Measurements from ENCODE around the gene TMED8. TPM values are rescaled to one million over a fixed set of nuclear protein-coding genes. Genes with fewer than 3 reads are reported as not detected.
"Not testable (repeated sequence)": the region's sequence is repeated elsewhere in the genome, so short reads cannot be mapped to it uniquely, and the experiment has no call there.

Gene TMED8, protein sequence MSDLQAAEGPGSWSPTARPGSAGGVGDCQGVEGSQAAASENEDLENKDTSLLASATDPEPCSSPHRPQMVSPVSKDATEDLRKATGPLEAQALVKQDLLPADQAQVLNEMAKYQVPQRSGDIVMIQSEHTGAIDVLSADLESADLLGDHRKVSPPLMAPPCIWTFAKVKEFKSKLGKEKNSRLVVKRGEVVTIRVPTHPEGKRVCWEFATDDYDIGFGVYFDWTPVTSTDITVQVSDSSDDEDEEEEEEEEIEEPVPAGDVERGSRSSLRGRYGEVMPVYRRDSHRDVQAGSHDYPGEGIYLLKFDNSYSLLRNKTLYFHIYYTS
- total RNA-seq: 8.0 TPM

DNA sequence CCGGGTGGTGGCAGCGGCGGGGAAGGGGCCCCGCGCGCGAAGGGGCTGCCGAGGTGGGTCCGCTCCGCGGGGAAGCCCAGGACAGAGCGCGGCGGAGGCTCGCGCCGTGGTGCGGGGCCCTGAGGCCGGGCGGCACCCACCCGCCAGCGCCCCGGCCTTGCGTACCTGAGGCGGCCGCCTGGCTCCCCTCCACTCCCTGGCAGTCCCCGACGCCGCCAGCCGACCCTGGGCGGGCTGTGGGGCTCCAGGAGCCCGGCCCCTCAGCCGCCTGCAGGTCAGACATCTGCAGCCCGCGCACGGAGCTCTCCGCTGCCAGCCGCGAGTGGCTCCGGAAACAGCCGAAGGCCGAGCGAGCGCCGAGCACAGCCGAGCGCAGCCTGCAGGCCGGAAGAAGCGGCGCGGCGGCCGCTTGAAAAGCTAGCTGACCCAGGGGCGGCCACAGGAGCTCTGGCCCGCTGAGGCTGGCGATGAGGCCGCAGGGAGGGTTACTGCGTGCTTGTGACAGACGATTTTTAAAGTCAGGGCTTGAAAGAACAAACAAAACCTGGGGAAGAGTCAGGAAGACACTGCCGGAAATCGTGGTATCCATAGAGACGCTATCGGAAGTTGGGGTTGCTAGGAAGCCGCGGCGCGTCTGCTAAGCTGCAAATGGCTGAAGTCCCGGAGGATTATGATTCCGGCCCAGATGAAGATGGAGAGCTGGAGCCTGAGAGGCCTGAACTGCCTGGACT lies at the start of gene TMED8, which contains the start of gene SAMD15:
TMED8 (minus strand) TSS at position 324 of the 731 bp plus-strand sequence; CDS start at position 283, 41 bp downstream.
SAMD15 (plus strand) TSS at position 609 of the 731 bp plus-strand sequence; CDS start at position 649, 40 bp downstream.
- DNase-seq: peak; percentile 90

DNA sequence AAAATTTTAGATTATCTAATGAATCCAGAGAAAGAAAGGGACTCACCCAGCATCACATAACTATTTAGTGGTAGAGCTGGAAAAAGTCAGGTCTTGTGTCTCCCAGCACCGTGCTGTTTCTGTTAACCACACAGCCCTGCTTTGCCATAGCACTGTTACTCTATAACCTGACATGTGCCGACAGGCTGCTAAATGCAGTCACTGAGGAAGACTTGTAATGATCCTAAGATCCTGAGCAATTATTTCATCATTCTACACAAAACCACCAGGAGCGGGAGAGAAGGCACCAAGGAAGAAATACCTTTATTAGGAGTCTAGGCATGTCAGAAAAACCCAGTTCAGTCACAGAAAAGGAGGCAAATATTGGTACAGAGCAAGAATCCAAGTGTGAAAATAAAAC lies 49.5 kb upstream of the TMED8 start:
- no peak for DNase-seq

DNA sequence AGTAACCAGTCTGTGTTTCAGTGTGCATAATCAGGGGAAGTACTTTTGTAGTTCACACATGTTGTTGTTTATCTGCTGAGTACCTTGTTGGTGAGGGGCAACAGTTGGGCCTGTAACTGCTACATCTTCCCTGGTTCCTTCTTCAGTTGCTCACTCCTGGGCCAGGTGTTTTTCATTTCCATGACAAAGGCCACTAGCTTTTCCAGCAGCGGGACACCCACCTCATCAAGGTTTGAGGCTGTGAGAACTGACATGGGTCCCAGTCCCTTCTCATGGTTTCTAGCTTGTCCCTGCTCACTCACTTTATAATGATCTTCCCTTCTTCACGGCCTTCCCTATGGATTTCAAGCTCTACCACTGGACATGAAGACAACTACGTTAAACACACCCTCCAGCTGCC lies 48.0 kb upstream of the TMED8 start:
- no peak for DNase-seq

DNA sequence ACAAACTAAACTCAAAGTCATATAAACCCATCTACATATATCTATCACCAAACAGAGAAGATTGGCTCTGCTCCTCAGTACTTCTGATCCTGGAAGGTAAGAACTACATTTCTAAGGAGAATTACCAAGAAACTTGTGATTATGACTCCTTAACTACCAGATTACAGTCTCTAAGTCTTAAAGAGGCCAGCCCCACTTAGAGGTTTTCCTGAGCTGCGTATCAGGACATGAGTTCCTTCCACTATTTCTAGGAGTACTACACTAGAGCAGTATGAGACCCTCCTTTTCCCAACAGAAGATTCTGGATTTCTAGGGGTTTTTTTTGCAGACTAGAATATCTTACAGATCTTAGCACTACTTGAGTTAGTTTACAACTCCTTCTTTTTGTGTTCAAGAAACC lies 46.5 kb upstream of the TMED8 start, which contains the start of gene NOXRED1:
NOXRED1 (minus strand) TSS at position 101 of the 400 bp plus-strand sequence. CDS start 634 bp downstream, outside the sequence.
- no peak for DNase-seq

DNA sequence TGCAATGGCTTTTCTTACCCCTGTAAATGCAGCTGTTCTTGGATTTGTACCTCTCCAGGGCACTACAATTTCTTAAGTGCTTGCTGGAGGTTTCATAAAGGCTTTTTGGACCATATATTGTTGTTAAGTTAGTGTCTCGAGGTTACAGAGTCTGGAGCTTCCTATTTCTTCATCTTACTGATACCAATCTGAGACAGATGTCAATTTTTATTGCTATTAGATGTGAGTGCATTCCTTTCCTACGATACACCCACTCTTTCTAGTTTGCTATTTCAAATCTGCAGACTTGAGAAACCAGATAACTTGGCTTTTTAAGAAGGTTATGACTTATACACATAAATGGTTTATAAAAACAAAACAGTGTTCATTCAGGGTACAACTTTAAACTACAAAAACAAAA lies 44.3 kb upstream of the TMED8 start:
- DNase-seq: no peak

DNA sequence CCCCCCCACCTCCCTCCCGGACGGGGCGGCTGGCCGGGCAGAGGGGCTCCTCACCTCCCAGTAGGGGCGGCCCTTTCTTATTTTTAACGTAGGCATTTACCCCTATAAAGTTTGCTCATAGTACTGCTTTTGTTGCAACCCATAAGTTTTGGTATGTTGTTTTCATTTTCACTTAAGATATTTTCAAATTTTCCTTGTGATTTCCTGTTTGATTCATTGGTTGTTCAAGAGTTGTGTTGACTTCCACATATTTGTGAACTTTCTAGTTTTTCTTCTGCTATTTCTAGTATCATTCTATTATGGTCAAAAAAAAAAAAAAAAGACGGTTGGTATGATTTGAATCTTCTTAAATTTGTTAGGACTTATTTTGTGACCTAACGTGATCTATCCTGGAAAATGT lies 39.9 kb upstream of the TMED8 start:
- no peak for DNase-seq

DNA sequence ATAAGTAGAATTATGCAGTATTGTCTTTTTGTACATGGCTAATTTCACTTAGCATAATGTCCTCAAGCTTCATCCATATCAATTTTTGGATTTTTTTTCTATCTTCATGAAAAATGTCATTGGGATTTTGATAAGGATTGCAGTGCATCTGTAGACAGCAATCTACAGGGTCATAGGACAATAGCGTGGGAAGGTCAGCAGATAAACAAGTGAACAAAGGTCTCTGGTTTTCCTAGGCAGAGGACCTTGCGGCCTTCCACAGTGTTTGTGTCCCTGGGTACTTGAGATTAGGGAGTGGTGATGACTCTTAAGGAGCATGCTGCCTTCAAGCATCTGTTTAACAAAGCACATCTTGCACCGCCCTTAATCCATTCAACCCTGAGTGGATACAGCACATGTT lies 39.2 kb upstream of the TMED8 start:
- DNase-seq: not testable (repeated sequence)

DNA sequence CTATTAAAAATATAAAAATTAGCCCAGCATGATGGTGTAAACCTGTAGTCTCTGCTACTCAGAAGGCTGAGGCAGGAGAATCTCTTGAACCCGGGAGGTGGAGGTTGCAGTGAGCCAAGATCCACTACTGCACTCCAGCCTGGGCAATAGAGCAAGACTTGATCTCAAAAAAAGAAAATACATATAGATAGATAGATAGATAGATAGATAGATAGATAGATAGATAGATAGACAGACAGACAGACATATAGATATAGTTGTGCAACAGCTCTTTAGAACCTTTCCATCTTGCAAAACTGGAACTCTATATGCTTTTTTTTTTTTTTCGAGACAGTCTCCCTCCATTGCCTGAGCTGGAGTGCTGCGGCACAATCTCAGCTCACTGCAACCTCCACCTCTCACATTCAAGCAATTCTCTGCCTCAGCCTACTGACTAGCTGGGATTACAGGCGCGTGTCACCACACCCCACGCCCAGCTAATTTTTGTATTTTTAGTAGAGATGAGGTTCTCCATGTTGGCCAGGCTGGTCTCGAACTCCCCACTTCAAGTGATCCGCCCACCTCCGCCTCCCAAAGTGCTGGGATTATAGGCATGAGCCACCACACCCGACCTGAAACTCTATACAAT lies 38.6 kb upstream of the TMED8 start:
- DNase-seq: not testable (repeated sequence)

DNA sequence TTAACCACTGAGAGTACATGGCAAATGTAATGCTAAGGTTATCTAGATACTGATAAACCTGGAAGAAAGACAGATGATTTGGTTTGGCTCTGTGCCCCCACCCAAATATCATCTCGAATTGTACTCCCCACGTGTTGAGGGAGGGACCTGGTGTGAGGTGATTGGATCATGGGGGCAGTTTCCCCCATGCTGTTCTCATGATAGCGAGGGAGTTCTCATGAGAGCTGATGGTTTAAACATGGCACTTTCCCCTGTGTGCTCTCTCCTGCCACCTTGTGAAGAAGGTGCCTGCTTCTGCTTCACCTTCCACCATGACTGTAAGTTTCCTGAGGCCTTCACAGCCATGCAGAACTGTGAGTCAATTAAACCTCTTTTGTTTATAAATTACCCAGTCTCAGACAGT lies 32.2 kb upstream of the TMED8 start:
- DNase-seq: no peak

DNA sequence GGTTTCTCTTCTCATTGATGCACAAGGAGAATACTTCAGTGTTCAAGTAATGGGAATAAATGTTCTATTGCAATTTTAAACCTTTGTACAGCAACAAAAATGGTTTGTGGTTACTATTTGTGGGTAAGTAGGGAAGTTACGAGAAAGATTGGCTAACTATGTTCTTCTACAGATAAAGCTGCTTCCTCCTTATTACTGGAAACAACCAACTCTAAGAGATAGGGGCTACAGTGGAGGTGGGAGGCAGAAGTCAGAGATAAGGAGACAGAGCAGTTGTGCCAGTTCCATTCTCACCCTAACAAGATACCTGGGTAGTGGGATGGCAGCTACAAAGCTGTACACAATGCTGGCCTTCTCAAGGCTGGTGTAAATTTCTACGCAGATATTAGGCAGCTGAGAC lies 30.3 kb upstream of the TMED8 start:
- no peak for DNase-seq

DNA sequence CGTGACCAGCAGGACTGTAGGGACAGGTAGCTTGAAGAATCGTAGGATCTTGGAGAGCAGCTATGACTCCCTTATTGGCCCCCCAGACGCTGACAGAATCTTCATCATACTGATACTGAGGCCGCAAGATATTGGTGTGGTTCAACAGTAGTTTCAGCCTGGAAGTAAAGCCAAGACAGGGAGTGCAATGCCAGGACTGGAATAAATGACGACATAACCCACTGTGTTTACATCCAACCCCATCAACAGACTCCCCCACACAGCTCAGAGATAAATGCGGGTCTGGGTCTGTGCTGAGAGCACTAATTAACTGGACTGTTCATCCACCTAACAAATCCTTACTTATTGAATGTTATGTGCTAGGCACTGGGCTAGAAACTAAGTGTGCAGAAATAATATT lies 29.8 kb upstream of the TMED8 start:
- no peak for DNase-seq

DNA sequence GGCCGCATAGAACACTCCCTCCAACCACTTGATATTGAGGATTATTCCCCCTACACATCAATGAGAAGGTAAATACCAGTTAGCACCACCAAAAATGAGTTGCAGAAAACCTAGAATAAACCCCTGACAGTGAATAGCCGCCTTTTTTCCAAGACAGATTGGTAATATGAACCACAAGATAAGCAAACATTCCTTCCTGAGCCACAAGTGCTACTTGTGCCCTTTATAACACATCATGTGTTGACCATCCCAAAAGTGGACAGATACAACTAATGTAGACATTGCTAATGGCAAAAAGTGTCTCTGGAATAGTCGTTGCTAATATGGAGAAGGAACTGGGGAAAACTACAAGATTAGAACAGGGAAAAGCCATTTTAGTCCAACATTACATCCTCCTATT lies 29.2 kb upstream of the TMED8 start:
- DNase-seq: no peak

DNA sequence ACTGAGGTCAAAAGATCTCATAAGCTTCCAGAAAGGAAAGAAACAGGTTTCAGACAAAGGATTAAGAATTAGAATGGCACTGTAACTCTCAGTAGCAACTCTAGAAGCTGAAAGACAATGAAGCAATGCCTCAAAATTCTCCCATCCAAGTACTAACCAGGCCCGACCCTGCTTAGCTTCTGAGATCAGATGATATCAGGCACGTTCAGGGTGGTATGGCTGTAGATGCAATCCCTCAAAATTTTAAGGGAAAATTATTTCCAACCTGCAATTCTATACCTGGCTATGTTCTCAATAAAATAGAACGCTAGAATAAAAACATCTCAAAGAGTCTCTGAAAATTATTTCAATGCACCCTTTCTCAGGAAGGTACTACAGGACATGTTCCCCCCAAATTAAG lies 26.9 kb upstream of the TMED8 start:
- no peak for DNase-seq

DNA sequence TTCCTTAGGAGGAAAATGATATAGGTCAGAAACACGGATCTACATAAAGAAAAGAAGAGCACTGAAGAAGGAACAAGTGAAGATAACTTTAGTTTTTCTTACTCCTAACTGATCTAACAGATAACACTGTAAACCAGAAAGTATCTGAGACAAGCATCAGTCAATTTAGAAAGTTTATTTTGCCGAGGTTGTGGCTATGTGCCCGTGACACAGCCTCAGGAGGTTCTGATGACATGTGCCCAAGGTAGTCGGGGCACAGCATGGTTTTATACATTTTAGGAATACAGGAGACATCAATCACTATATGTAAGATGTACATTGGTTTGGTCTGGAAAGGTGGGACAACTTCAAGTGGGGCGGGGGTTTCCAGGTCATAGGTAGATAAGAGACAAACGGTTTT lies 23.3 kb upstream of the TMED8 start:
- DNase-seq: no peak

DNA sequence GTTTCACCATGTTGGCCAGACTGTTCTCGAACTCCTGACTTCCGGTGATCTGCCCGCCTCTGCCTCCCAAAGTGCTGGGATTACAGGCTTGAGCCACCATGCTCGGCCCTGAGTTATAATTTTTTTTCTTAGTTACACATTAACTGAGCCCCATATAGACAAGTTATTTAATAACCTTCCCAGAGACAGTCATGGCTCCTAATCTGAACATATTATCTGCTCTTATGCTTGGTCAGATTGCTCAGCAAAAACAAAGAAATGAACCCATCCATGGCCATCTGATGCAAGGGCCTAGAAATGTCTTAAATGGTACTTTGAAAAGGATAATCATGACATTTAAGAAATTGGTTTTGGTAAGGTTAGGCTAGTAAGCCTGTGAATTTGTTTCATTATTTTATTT lies 13.3 kb upstream of the TMED8 start:
- DNase-seq: no peak

DNA sequence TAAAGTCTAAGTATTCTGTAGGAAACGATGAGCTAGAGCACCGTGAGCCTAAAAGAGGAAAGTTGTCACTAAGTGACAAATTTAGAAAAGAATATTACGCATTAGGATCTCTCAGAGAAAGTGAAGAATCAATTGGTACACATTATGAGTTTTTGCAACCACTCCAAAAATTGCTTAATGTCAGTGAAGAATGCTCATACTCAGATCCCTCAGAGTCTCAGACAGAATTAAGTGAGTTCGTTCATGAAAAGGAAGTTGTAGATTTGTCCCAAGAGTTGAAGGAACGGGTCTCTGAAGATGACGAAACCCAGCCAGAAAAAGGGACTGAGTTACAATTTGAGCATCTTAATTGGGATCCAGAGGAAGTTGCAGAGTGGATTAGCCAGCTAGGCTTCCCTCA lies 1.8 kb upstream of the TMED8 start:
- no peak for DNase-seq

DNA sequence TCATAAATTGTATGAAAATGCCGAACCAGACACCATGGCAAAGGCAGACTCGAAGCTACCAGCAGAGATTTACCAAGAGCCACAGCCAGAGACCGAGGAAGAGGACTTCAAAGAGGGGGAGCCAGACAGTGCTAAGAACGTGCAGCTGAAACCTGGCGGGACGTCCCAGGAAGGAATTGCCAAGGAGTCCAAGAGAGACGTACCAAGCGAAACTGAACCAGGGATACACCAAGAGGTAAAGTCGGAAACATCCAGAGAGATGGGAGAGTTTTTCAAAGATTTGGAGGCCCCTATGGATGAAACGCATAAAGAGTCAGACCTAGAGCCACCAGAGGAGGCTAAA lies 579 bp upstream of the TMED8 start:
- DNase-seq: no peak

DNA sequence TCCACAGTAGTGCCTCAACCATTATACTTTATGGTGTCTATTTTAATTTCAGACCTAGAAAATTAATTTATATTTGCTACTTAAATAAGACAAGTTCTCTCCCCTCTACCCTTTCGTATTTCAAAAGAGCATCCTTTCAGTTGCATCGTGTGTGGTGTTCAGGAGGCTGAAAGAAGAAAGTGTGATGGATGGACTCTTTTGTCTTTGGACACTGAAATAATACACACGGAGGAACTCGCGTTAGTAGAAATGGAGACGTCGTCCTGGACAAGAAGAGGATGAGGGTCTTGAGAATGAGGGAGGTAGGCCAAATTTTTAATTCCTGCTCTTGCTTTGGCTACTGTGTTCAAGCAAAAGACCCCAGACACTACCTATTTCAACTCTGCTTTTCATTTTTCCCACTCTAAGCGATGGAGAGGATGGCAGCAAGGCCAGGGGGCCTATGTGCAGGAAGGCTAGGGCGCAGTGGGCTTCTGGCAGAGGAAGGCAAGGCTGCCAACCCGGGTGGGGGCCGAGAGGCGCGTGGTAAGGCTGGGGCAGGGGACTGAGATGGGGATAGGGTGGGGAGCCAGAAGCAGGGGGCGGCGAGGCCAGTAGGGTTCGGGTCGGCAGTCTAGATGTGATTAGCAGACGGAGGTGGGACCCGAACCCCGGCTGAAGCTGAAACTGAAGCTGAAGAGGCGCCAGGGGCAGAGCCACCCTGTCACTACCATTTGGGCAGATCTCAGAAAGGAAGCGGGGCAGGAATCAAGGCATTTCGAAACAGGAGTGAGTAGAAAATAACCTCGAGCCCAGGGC lies 722 bp downstream of the TMED8 start:
- DNase-seq: peak; percentile 27

DNA sequence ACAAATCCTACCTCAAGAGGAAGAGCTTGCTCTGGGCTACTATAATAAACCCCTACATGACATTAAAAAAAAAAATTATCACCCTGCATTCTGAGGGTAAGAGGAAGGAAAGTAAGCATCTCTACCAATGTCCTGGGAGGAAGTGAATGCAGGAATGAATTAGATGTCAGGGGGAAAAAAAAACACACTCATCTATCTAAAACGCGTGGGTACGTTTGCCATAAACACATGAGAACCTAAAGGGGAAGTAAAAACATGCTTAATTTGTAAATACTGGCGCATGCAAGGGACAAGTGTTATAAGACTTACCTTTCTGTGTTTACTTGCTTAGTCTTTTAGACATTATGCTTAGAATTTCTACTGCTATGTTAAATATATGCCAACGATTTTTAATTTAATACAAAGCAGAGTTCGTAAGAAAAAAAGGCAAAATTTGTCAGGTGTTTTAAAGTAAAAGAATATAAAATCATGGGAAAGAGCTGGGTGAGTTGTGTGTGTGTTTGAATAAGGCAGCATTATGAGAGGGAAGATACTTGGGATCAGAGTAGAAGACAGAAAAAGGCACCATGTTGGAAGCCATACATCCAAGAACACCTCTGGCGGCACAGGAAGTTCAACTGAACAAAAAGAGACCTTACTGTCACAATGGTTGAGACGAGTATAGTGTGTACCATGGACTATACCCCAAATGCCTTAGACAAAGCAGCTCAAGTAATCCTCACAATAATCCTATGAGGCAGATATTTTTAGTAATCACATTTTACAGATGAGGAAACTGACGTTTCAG lies 1.5 kb downstream of the TMED8 start:
- no peak for DNase-seq

DNA sequence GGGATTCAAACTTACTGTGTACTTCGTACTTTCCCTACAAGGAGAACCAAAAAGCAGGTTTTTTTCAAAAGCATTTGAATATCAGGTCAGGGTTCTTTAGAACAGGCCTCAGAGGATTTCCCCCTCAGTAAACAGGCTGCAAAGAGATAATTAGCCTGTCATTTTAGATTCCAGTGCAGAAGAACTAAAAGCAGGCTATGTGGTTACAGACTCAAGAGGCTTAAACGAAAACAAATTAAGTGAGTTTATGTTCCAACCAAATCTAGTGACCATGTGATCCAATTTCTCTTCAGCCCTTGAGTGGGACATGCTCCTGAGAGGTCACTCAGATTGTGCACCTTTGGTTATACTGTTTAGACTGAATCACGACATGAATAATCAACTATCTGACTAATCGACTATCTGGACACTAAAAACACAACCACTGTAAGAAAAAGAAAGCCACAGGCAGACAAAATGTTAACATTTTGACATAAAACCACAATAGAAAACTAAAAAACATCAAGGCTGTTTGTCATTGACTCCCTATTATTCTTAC lies 4.5 kb downstream of the TMED8 start:
- no peak for DNase-seq

DNA sequence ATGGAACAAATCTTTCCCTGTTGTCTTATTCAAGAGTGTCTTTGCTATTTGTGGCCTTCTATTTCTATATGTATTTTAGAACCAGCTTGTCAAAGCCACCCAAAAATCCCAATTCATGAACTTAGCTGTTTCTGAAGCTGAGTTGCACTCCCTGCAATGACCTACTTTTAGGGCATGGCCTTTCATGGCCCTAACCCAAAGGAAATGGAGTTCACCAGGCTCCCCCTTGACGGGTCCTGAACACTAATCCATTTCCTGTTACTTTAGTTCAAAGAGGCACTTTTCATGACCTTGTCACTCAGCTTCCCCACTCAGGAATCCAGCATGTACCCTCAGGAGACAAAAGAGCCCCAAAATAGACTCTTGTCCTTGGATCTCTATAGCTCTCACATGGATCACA lies 7.6 kb downstream of the TMED8 start:
- no peak for DNase-seq

Data from skin of body (tissue), 2 donors.